ENCODE measurements around the gene RPRD1B.

RPRD1B gene

DNA sequence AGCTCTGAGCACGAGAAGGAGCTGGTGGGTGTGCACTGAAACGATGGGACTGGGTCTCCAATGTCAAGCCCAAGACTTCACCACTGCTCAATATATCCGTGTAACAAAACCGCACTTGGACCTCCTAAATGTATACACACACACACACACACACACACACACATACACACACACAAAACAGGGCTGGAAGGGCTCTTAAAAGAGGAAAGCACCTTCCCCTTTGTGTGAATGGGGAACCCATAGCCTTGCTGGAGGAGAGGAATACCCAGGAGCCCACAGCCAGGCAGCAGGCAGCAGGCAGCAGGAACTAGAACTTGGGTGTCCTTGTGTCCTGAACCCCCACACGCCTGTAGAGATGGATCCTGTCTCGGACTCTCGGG, 101.7 kb downstream of the RPRD1B start:
- H3K4me3 ChIP-seq (ENCODE audit: low read depth, low read length): no peak overlapping the region
- TF ChIP-seq CTCF (IDR thresholded peaks at IDR 0.05; ENCODE audit: low read depth, low read length): no peak

- TF ChIP-seq CTCF (IDR thresholded peaks at IDR 0.05; ENCODE audit: low read depth, low read length): no peak
- H3K4me3 ChIP-seq (ENCODE audit: low read depth, low read length): no peak overlapping the region
These were observed 102.3 kb downstream of the RPRD1B start for GRCh38 chr20:38135651-38136420.

DNA sequence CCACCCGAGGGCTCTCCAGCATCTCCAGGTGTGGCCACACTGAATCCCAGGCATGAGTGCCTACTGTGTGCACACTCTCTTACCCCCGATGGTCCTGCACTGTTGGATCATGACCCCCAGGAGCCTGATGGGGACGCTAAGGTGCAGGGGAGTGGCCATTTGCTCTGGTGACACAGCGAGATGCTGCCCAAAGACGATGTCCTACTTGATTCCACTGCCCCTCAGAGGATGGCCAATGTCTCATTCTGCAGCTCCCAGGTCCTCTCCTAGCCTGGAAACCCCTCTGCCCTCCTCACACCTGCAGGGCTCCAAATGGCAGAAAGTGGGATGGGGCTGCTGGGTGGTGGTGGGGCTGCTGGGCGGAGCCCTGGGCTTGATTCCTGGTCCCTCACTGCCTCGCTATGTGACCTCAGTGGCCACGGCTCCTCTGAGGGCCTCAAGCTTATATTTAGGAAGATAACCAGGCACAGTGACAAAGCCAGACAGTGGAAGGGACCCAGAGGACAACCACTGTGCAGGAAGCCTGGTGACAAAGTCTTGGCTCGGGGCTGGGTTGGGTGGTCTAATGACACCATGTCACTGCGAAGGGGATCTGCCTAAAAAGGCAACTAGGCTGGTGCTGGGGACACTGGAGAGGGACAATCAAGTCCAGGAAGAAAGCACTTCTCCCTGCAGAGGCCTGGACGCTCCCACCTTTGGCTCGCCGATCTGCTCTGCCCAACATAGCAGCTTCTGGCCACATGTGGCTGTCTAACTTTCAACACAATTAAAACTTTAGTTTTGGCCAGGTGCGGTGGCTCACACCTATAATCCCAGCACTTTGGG, 103.1 kb downstream of the RPRD1B start:
- TF ChIP-seq CTCF (IDR thresholded peaks at IDR 0.05; ENCODE audit: low read depth, low read length): no peak

GRCh38 chr20:38137441-38138037, 104.0 kb downstream of the RPRD1B start:
- TF ChIP-seq CTCF (IDR thresholded peaks at IDR 0.05; ENCODE audit: low read depth, low read length): no peak

More for the DNA sequence above, 103.1 kb downstream of the RPRD1B start:
- H3K4me3 ChIP-seq (ENCODE audit: low read depth, low read length): no peak overlapping the region

GRCh38 chr20:38138086-38138778, 104.7 kb downstream of the RPRD1B start:
- H3K4me3 ChIP-seq (ENCODE audit: low read depth, low read length): no peak overlapping the region
- TF ChIP-seq CTCF (IDR thresholded peaks at IDR 0.05; ENCODE audit: low read depth, low read length): no peak

More at GRCh38 chr20:38137441-38138037, 104.0 kb downstream of the RPRD1B start:
- H3K4me3 ChIP-seq (ENCODE audit: low read depth, low read length): no peak overlapping the region

DNA sequence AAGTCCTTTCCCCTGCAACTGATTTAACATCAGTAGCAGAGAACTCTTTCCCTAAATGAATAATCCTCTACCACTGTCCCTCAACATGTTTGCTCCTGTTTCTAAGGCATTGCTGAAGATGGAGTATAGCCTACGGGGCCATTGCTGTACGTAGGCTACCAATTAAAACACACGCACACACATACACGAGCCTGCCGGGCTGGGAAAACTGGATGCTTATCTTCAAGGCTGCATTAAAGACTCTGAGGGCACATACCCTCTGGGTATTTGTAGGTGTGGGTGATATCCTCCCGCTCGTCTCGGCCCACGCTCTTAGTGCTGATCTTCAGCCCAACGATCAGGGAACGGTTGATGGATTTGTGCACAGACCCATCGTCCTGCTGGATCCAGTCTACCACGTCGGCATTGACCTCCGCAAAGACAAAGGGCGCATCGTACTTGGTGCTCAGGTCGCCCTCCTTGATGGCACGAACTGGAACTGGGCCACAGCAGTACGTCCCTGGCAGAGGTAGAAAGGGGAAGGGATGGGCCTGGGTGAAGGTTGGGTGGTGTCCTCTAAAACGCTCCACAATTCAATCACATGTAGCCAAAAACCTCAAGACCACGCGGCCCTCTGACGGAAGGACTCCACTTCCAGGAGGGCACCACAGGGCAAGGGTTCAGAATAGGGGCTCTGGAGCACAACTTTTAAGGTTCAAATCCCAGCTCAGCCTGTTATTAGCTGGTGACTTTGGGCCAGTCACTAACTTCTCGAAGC, 105.8 kb downstream of the RPRD1B start:
- no peak overlapping the region for H3K4me3 ChIP-seq (ENCODE audit: low read depth, low read length)
- no peak for TF ChIP-seq CTCF (IDR thresholded peaks at IDR 0.05; ENCODE audit: low read depth, low read length)
